GM23338 (cell line): Measurements from ENCODE around the gene CACNA2D3.

Experiments
- CREB1 ChIP-seq: fragments of 250-450 bp; sonication (Bioruptor Pico); IDR thresholded peaks from 2 replicates; pipeline ENCODE4 v1.5.0; 2020; ENCODE audit warnings: low read depth, mild to moderate bottlenecking, moderate library complexity
- EZH2 ChIP-seq: fragments of 200-600 bp; sonication (generic); IDR thresholded peaks from one replicate; pipeline ENCODE4 v1.8.0; 2017; ENCODE audit warnings: antibody characterized with exemption, mild to moderate bottlenecking, low read depth; ENCODE audit not compliant: unreplicated experiment
- EZH2phosphoT487 ChIP-seq: fragments of 200-600 bp; sonication (generic); IDR thresholded peaks from one replicate; pipeline ENCODE4 v1.8.1; 2018; ENCODE audit warnings: antibody characterized with exemption; ENCODE audit not compliant: unreplicated experiment
- POLR2AphosphoS5 ChIP-seq: IDR thresholded peaks from 2 replicates; pipeline ENCODE4 v1.6.1; 2016; ENCODE audit warnings: antibody characterized with exemption, low read depth
- REST ChIP-seq: IDR thresholded peaks from one replicate; pipeline ENCODE4 v1.6.1; 2018; ENCODE audit warnings: antibody characterized with exemption; ENCODE audit not compliant: unreplicated experiment
- ZNF114 ChIP-seq: fragments of 250-450 bp; sonication (Bioruptor Pico); IDR thresholded peaks from 2 replicates; pipeline ENCODE4 v1.5.0; 2020; ENCODE audit warnings: mild to moderate bottlenecking, moderate library complexity
- TF ChIP-seq, protein P1 (sequence below): IDR thresholded peaks from 2 replicates; pipeline ENCODE4 v1.6.1; 2016; ENCODE audit warnings: antibody characterized with exemption
- TF ChIP-seq, protein P2 (sequence below), 2 experiments: fragments of 200-600 bp in 1 of 2; sonication (generic) in 1 of 2; conservative IDR thresholded peaks; 2 replicates each; pipeline versions ENCODE4 v1.5.1 to v1.6.1; 2016 to 2017; ENCODE audit warnings: antibody characterized with exemption in 2 of 2, low read depth in 2 of 2, mild to moderate bottlenecking in 2 of 2, moderate library complexity in 1 of 2

DNA sequence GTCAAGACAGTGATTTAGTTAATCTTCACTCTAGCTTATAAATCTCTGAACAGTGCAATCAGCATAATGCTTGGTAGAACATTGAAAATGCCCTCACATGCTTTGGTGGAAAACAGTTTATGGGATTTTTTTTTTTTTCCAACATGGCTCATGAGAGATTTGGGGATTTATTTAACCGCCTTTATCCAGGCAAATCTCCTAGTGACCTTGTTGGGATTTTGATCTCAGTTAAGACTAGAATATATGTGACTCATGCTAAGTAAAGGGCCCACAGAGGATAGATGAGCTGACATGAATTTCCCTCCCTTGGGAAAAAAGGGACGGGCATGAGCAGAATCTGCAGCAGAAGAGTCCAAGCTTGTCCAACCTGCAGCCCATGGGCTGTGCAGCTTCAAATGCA lies 786.8 kb downstream of the CACNA2D3 start:
- TF ChIP-seq, protein P1, sequence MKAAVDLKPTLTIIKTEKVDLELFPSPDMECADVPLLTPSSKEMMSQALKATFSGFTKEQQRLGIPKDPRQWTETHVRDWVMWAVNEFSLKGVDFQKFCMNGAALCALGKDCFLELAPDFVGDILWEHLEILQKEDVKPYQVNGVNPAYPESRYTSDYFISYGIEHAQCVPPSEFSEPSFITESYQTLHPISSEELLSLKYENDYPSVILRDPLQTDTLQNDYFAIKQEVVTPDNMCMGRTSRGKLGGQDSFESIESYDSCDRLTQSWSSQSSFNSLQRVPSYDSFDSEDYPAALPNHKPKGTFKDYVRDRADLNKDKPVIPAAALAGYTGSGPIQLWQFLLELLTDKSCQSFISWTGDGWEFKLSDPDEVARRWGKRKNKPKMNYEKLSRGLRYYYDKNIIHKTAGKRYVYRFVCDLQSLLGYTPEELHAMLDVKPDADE = no peak
- TF ChIP-seq, protein P2, sequence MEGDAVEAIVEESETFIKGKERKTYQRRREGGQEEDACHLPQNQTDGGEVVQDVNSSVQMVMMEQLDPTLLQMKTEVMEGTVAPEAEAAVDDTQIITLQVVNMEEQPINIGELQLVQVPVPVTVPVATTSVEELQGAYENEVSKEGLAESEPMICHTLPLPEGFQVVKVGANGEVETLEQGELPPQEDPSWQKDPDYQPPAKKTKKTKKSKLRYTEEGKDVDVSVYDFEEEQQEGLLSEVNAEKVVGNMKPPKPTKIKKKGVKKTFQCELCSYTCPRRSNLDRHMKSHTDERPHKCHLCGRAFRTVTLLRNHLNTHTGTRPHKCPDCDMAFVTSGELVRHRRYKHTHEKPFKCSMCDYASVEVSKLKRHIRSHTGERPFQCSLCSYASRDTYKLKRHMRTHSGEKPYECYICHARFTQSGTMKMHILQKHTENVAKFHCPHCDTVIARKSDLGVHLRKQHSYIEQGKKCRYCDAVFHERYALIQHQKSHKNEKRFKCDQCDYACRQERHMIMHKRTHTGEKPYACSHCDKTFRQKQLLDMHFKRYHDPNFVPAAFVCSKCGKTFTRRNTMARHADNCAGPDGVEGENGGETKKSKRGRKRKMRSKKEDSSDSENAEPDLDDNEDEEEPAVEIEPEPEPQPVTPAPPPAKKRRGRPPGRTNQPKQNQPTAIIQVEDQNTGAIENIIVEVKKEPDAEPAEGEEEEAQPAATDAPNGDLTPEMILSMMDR (conservative IDR thresholded peaks at IDR 0.05; ENCODE audit: low read depth in 2 of 2) = no peak
- no peak for TF ChIP-seq REST
- TF ChIP-seq POLR2AphosphoS5 = no peak
- no peak for TF ChIP-seq EZH2phosphoT487
- no peak for TF ChIP-seq CREB1
- no peak for TF ChIP-seq EZH2
- no peak for TF ChIP-seq ZNF114 (CRISPR knock-in tag)
